ENCODE results near the gene CDC42BPB. TPM values are rescaled to one million over a fixed set of nuclear protein-coding genes. Genes with fewer than 3 reads are reported as not detected.

CDC42BPB gene
- total RNA-seq, 2 experiments from 2014 or later, result 6.6 to 7.6 TPM

DNA sequence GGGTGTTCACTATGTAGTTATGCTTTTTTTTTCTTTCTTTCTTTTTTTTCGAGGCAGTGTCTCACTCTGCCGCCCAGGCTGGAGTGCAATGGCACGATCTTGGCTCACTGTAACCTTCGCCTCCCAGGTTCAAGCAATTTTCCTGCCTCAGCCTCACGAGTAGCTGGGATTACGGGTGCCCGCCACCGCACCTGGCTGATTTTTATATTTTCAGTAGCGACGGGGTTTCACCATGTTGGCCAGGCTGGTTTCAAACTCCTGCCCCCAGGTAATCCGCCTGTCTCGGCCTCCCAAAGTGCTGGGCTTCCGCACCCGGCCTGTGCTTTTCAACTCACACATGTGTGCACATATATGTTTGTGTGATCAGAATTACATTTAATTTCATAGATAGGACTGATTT is 173.8 kb downstream of the CDC42BPB start:
- Histone ChIP-seq H3K4me1 (ENCODE audit: insufficient read depth, low read length) (no peaks in the 10 kb centered on the region), H3K27me3 (ENCODE audit: control insufficient read depth in 1 of 2, insufficient read depth in 2 of 2, low read length in 2 of 2) (no peaks in the 10 kb centered on the region), H3K4me3 (ENCODE audit: low read length) (no peak overlapping the region), H3K27ac (ENCODE audit: low read depth in 1 of 2, low read length in 2 of 2) (no peak overlapping the region), H3K9me3 (ENCODE audit: control insufficient read depth in 1 of 2, insufficient read depth in 1 of 2, low read length in 2 of 2) (no peaks in the 10 kb centered on the region), H3K36me3 (ENCODE audit: insufficient read depth, low read length) (peaks cover 45% of the 10 kb centered on the region)
- no peak overlapping the region for H3K4me3 Mint-ChIP-seq
- H3K9me3 Mint-ChIP-seq, result no peaks in the 10 kb centered on the region
- DNase-seq (no peak), ATAC-seq (ENCODE audit: poor library complexity) (no peak)
- CTCF ChIA-PET, result no interaction called here
- intact Hi-C loops (cut with DNase I, micrococcal nuclease), result no loop called here
- peaks cover 68% of the 10 kb centered on the region for H3K36me3 Mint-ChIP-seq (ENCODE audit: low read depth)
- H3K4me1 Mint-ChIP-seq (ENCODE audit: low read depth), result no peaks in the 10 kb centered on the region
- H3K27me3 Mint-ChIP-seq, result no peaks in the 10 kb centered on the region
- POLR2A ChIA-PET, result no interaction called here
- TF ChIP-seq, protein P1, sequence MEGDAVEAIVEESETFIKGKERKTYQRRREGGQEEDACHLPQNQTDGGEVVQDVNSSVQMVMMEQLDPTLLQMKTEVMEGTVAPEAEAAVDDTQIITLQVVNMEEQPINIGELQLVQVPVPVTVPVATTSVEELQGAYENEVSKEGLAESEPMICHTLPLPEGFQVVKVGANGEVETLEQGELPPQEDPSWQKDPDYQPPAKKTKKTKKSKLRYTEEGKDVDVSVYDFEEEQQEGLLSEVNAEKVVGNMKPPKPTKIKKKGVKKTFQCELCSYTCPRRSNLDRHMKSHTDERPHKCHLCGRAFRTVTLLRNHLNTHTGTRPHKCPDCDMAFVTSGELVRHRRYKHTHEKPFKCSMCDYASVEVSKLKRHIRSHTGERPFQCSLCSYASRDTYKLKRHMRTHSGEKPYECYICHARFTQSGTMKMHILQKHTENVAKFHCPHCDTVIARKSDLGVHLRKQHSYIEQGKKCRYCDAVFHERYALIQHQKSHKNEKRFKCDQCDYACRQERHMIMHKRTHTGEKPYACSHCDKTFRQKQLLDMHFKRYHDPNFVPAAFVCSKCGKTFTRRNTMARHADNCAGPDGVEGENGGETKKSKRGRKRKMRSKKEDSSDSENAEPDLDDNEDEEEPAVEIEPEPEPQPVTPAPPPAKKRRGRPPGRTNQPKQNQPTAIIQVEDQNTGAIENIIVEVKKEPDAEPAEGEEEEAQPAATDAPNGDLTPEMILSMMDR (IDR thresholded peaks at IDR 0.05), result no peak
- H3K27ac Mint-ChIP-seq, result no peak overlapping the region

DNA sequence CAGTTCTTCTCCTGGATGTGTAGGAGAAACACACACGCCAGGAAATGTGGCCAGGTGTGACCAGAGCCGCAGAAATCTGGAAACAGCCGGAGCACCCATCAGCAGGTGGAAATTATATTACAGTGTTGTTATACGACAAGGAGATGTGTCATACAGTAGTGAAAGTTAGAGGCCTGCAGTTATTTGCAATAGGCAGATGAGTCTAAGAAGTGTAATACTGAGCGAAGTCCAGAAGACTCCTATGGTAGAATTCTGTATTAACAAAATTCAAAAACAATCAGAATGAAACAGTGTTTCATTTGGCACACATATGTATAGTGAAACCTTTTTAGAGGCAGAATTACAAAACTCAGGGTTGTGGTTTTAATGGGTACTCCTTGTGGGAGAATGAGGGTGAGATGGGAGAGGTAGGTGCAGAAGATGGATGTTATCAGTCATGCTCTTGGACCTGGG is 174.2 kb downstream of the CDC42BPB start:
- Mint-ChIP-seq H3K36me3 (ENCODE audit: low read depth) (peaks cover 63% of the 10 kb centered on the region), H3K4me1 (ENCODE audit: low read depth) (no peaks in the 10 kb centered on the region), H3K27me3 (no peaks in the 10 kb centered on the region), H3K4me3 (no peak overlapping the region), H3K27ac (no peak overlapping the region), H3K9me3 (no peaks in the 10 kb centered on the region)
- Histone ChIP-seq H3K27me3 (ENCODE audit: control insufficient read depth in 1 of 2, insufficient read depth in 2 of 2, low read length in 2 of 2) (no peaks in the 10 kb centered on the region), H3K4me1 (ENCODE audit: insufficient read depth, low read length) (no peaks in the 10 kb centered on the region), H3K27ac (ENCODE audit: low read depth in 1 of 2, low read length in 2 of 2) (no peak overlapping the region), H3K36me3 (ENCODE audit: insufficient read depth, low read length) (peaks cover 43% of the 10 kb centered on the region), H3K4me3 (ENCODE audit: low read length) (no peak overlapping the region), H3K9me3 (ENCODE audit: control insufficient read depth in 1 of 2, insufficient read depth in 1 of 2, low read length in 2 of 2) (no peaks in the 10 kb centered on the region)
- ATAC-seq (ENCODE audit: poor library complexity) (no peak), DNase-seq (no peak)
- ChIA-PET POLR2A (no interaction called here), CTCF (no interaction called here)
- TF ChIP-seq, protein P1 (IDR thresholded peaks at IDR 0.05), result no peak
- intact Hi-C loops (cut with DNase I, micrococcal nuclease), result no loop called here

Other genes starting within 250 kb of the CDC42BPB start
- gene AMN, start 134.9 kb downstream of the CDC42BPB start, total RNA-seq, result 1 to 10 TPM; 2.6 to 2.8 TPM
- not detected for gene LBHD2, start 26.7 kb upstream of the CDC42BPB start, total RNA-seq
- gene EXOC3L4, start 37.2 kb upstream of the CDC42BPB start, total RNA-seq, result not detected
- 1 to 10 TPM; 4.4 to 6.1 TPM for gene TNFAIP2, start 65.9 kb upstream of the CDC42BPB start, total RNA-seq